ENCODE data around the gene GLT8D1.
A peak's percentile ranks its signal among the peaks of the same experiment; 100 is the strongest.

Gene GLT8D1

GRCh38 chr3:52710512-52710911 is 4.9 kb upstream of the GLT8D1 start:
- no peak for DNase-seq

DNA sequence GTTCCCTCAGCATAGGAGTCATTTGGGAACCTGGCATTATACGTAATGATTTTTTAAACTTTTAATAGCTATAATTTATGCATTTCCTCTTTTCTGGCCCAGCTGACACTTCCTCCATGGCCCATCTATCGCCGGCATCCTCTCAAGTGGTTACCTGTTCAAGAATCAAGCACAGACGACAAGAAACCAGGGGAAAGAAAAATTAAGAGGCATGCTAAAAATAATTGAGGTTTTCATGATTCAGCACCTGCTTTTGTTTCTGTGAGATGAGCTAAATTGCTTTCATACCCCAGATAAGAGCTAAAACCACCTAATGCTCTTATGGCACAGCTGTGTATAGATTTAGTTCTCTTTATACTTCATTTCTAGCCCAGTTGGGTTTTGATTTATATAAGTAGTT is 2.0 kb upstream of the GLT8D1 start:
- no peak for DNase-seq

- DNase-seq: no peak
These were observed 228 bp downstream of the GLT8D1 start for GRCh38 chr3:52705438-52705687.

GRCh38 chr3:52704611-52705437 is 767 bp downstream of the GLT8D1 start:
- DNase-seq: peak; percentile 50

DNA sequence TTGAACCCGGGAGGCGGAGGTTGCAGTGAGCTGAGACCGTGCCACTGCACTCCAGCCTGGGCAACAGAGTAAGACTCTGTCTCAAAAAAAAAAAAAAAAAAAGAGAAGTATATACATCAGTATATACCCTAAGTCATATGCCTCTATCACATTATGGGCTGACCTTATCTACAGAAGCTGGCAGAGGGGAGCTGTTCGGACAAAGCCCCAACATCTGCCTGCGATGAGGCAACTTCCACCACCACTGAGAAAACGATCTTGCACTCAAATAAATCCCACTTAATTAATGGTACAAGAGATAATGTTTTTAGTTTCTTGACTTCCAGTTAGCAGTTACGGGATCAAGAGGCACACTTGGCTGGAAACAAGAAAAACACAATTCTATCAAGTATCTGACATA is 2.2 kb downstream of the GLT8D1 start:
- DNase-seq: no peak

DNA sequence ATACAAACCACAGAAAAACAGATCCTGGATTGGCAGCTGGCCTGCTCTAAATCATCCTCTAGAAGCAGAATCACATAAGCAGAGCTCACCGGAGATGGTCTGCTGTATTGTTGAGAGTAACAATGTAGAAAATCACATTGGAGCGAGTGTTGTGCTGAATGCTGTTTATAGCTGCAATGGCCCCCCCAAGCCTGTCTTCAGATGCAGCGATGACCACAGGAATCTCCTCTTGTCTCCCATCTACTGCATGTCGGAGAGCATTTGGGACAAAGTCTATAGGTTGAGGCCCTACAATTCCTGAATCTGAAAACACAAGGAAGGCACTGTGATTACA is 8.0 kb downstream of the GLT8D1 start:
- DNase-seq: no peak

GRCh38 chr3:52696830-52697631 is 8.6 kb downstream of the GLT8D1 start:
- no peak for DNase-seq

DNA sequence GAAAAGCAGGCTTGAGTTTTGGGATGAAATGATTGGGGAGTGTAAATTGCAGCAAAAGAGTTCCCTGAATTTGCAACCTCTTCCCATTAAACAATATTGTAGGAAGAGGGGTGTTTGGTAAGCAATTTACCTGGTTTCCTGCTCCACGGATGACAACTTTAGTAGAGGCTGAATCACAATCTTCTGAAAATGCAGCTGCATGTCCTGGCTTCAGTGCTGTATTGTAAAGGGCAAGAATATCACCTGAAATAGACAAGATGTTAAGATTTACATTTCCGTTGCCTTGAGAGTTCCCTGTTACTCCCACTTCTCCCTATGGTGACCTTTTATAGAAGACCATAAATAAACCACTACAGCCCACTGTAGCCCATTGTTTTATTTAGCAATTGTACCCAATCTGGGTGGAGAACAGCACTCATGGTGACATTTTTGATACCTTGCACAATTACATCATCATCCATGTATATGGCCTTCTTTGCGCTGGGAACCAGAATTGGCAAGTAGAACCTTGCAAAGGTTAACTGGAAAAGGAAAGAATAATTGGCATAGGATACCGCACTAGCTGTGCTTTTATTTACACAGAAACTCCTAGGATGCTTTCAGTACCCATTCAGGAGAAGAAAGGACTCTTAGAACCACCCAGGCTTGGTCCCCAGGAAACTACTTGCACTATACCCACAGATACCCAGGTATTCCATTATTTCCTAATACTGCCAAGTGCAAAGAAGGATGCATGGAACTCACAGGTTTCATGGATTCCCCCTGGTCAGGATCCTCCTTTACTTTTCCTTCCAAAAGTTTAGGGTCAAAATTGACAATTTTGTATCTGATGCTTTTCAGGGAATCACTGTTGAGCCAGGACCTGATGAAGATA is 9.6 kb downstream of the GLT8D1 start:
- no peak for DNase-seq

DNA sequence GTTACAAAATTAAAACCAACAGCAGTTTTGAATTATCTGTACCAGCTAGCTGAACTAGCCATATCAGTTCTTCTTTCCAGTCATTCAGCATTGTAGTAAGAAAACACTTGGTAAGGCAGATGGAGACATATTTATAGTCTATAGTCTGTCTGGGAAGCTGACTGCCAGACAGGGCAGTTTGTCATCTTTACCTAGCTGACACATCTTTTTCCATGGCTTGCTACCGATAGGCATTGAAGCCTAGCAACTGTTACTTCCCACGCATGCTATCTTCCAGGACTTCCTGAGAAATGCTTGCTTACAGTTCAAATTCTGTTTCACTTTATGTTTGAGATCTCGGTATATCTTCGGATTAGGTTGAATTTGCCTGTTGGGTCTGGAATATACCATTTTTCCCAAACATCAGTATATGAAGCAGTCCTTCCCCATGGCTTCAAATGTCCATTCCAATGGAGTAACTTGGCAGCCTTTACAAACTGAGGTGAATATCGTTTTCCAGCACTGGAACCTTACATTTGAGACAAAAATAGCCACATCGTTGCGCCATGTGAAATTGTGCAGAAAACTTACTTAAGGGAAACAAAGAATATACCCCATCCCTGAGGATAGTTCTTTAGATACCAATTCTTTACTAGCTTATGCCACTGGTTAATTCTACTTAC is 10.9 kb downstream of the GLT8D1 start:
- no peak for DNase-seq

GRCh38 chr3:52693071-52693470 is 12.5 kb downstream of the GLT8D1 start:
- DNase-seq: no peak

DNA sequence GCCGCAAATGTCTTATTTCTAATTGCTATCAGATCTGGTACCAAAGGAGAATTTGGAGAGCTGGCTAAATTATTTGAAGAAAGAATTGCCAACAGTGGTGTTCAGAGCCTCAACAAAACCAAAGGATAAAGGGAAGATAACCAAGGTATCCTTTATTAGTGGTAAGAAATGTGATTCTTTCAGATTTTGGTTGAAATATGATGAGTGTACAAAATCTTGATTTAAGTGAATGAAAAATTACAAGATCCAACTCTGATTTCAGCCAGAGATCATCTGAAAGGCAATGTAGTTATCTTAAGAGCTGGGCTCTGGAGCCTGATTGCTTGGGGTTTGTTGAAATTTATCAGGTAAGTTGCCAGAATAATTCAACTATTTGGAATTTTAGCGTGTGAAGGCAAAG is 15.0 kb downstream of the GLT8D1 start:
- no peak for DNase-seq

GRCh38 chr3:52689151-52689550 is 16.4 kb downstream of the GLT8D1 start:
- no peak for DNase-seq

- DNase-seq: no peak
These were observed 17.3 kb downstream of the GLT8D1 start for GRCh38 chr3:52688266-52688665.

GRCh38 chr3:52685709-52686691 is 19.6 kb downstream of the GLT8D1 start, which contains the start of the genes GNL3 and PBRM1:
Gene GNL3, plus strand, starts transcription at chr3:52686032. Its CDS starts 61 bp downstream, at chr3:52686093.
Gene PBRM1, minus strand, starts transcription at chr3:52685913.
- DNase-seq: peak; percentile 96

DNA sequence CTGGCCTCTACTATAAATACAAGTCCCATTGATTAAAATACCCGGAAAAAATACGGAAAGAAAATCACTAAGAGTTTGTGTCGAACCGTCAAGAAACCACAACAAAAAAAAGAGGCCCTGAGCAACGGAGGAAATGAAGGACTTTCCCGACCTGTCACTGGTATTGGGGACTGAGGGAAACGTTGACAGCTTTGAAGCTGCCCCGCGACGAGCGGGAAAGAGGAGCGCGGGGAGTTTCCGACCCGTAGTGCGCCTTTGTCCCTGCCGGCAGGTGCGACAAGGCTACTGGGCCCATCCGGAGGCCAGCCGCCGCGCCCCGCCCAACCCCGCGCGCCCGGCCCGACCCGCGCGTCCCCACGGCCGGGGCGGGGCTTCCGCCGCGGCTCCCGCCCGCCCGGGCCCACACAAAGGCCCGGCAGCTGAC is 20.3 kb downstream of the GLT8D1 start:
- no peak for DNase-seq

- DNase-seq: no peak
These were observed 21.4 kb downstream of the GLT8D1 start for GRCh38 chr3:52684184-52684583.

DNA sequence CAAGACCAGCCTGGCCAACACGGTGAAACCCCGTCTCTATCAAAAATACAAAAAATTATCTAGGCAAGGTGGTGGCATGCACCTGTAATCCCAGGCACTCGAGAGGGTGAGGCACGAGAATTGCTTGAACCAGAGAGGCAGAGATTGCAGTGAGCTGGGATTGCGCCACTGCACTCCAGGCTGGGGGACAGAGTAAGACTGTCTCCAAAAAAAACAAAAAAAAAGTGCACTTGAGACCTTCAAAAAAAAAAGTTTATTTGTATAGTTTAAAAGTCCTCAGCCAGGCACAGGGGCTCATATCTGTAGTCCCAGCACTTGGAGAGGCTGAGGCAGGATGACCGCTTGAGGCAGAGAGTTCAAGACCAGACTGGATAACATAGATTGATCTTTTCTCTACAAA is 22.0 kb downstream of the GLT8D1 start:
- no peak for DNase-seq

DNA sequence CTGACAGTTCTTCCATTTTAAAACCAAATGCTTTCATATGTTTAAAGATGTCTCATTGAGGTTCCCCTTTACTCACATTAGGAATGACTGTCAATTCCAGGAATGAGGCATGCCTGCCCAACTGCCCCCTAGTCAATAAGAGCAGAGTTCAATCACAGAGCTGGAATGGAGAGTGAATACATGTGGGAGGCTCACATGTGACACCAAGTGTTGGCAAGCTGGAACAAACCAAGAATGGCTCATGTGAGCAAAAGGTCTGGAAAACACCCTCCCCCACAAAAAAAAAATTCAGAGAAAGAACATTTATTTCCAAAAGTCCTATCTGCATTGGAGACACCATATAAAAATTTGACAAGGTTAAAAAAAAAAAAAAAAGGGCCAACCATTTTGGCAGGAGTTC is 23.6 kb downstream of the GLT8D1 start:
- no peak for DNase-seq

DNA sequence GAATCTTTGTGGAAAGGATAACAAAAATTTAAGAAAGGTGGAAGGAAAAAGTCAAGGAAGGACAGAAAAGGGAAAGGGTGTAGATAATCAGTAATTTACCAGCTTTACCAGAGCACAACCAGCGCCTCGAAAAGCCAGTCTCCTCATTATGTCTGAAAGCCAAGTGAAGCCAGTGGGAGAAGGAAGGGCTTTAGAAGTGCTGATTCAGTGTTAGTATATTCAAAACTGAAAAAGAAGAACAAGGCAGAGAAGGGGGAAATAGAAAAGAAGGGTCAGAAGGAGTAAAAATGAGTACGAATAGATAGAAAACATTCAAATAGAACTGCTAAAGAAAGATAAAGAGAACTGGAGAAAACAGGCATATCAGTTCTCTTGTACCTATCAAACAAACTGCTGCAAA is 24.0 kb downstream of the GLT8D1 start:
- DNase-seq: no peak

GRCh38 chr3:52679811-52680210 is 25.8 kb downstream of the GLT8D1 start:
- no peak for DNase-seq

DNA sequence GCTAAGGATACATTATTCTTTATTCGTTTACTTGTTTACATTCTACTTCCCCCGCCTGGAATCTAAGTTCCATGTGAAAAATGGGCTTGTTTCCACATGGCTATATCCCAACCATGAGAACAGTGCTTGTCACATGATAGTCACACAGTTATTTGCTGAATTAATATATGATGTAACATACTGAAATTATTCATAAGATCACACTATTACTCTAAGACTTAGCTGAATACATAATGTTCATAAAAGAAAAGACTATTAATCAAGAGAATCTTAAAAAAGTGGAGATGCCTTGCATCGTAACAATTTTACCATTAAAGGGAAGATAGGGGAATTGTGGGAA is 26.4 kb downstream of the GLT8D1 start:
- no peak for DNase-seq
